ENCODE measurements around the gene UBE2G1. TPM values are rescaled to one million over a fixed set of nuclear protein-coding genes. Genes with fewer than 3 reads are reported as not detected.

UBE2G1 gene
- total and polyA plus RNA-seq, 9 of the 15 experiments (the other 6 are each of a cell fraction or from before 2014, with no cell fraction given) = 10.1 to 65.9 (median 29.7) TPM

- Histone ChIP-seq H3K9me1 (ENCODE audit: control insufficient read depth, insufficient read depth, low read length) (peaks cover 2% of the 10 kb centered on the region), H3K4me1 (replicated peaks in 1 of 2; ENCODE audit: control insufficient read depth in 2 of 2, insufficient read depth in 2 of 2, low read length in 2 of 2) (no peaks in the 10 kb centered on the region), H3K9me3 (replicated peaks; ENCODE audit: control insufficient read depth, insufficient read depth, low read depth, low read length) (no peaks in the 10 kb centered on the region), H3K27ac (ENCODE audit: extremely low read depth, low read depth, low read length) (no peak overlapping the region), H3K4me3 (no peak overlapping the region), H3K36me3 (ENCODE audit: control insufficient read depth, insufficient read depth, low read length) (peaks cover 64% of the 10 kb centered on the region), H3K9ac (ENCODE audit: insufficient read depth in 1 of 2, low read depth in 2 of 2, low read length in 2 of 2) (no peak overlapping the region), H3K27me3 (ENCODE audit: control insufficient read depth in 2 of 2, insufficient read depth in 2 of 2, low read length in 2 of 2) (no peaks in the 10 kb centered on the region), H2AFZ (ENCODE audit: low read depth, low read length) (no peak overlapping the region), H3K79me2 (ENCODE audit: control insufficient read depth, insufficient read depth, low read length) (no peaks in the 10 kb centered on the region), H3K4me2 (ENCODE audit: insufficient read depth, low read length) (no peak overlapping the region), H4K20me1 (replicated peaks; ENCODE audit: control insufficient read depth, insufficient read depth, low read length) (no peaks in the 10 kb centered on the region)
- 52% methylated on average over 3 of the region's 3 CpGs for WGBS (ENCODE audit: insufficient coverage, low coverage, missing lambda C conversion rate)
- FAIRE-seq = no peak
- DNase-seq (ENCODE audit: extremely low read depth in 1 of 4, low spot score in 3 of 4) = no peak
- no peak for TF ChIP-seq POLR2A (conservative IDR thresholded peaks at IDR 0.05)
- no peak for TF ChIP-seq KLF6 (CRISPR knock-in tag; IDR thresholded peaks at IDR 0.05; ENCODE audit: borderline replicate concordance)
- CTCF ChIA-PET (ENCODE audit: low intra/inter-chr PET ratio) = no interaction called here
- ATAC-seq = no peak
- POLR2A ChIA-PET = interaction anchor here (0.6 kb wide), 1 partner anchor 847 kb away, joined by 3 read pairs; no protein-coding TSS in a partner anchor
- intact Hi-C loops (cut with micrococcal nuclease) (no loop called here), in situ Hi-C loops (cut with MboI) (no loop called here)
- BruUV-seq (replicated peaks) = no TSS peak
Observed at GRCh38 chr17:4236456-4236855, 130.0 kb downstream of the UBE2G1 start.

GRCh38 chr17:4235372-4236279 is 130.8 kb downstream of the UBE2G1 start:
- FAIRE-seq (no peak), ATAC-seq (no peak), DNase-seq (ENCODE audit: extremely low read depth in 1 of 4, low spot score in 3 of 4) (no peak)
- no TSS peak for BruUV-seq (replicated peaks)
- Histone ChIP-seq H3K4me2 (ENCODE audit: insufficient read depth, low read length) (no peak overlapping the region), H2AFZ (ENCODE audit: low read depth, low read length) (no peak overlapping the region), H3K4me3 (no peak overlapping the region), H3K9ac (ENCODE audit: insufficient read depth in 1 of 2, low read depth in 2 of 2, low read length in 2 of 2) (no peak overlapping the region), H3K4me1 (replicated peaks in 1 of 2; ENCODE audit: control insufficient read depth in 2 of 2, insufficient read depth in 2 of 2, low read length in 2 of 2) (no peaks in the 10 kb centered on the region), H3K9me1 (ENCODE audit: control insufficient read depth, insufficient read depth, low read length) (peaks cover 2% of the 10 kb centered on the region), H3K79me2 (ENCODE audit: control insufficient read depth, insufficient read depth, low read length) (no peaks in the 10 kb centered on the region), H4K20me1 (replicated peaks; ENCODE audit: control insufficient read depth, insufficient read depth, low read length) (no peaks in the 10 kb centered on the region), H3K36me3 (ENCODE audit: control insufficient read depth, insufficient read depth, low read length) (peaks cover 67% of the 10 kb centered on the region), H3K27ac (ENCODE audit: extremely low read depth, low read depth, low read length) (no peak overlapping the region), H3K9me3 (replicated peaks; ENCODE audit: control insufficient read depth, insufficient read depth, low read depth, low read length) (no peaks in the 10 kb centered on the region), H3K27me3 (ENCODE audit: control insufficient read depth in 2 of 2, insufficient read depth in 2 of 2, low read length in 2 of 2) (no peaks in the 10 kb centered on the region)
- 94% methylated on average over 8 of the region's 8 CpGs for WGBS (ENCODE audit: insufficient coverage, low coverage, missing lambda C conversion rate)
- POLR2A ChIA-PET = no interaction called here
- intact Hi-C loops (cut with micrococcal nuclease) (no loop called here), in situ Hi-C loops (cut with MboI) (no loop called here)
- CTCF ChIA-PET (ENCODE audit: low intra/inter-chr PET ratio) = no interaction called here
- TF ChIP-seq ZNF57 (CRISPR knock-in tag; IDR thresholded peaks at IDR 0.05) = no peak
- no peak for TF ChIP-seq ZBTB43 (CRISPR knock-in tag; IDR thresholded peaks at IDR 0.05)
- TF ChIP-seq SFPQ (IDR thresholded peaks at IDR 0.05; ENCODE audit: low read depth, low read length) = no peak
- no peak for TF ChIP-seq ZNF311 (CRISPR knock-in tag; IDR thresholded peaks at IDR 0.05)
- TF ChIP-seq ZNF79 (CRISPR knock-in tag; IDR thresholded peaks at IDR 0.05; ENCODE audit: low read depth) = no peak
- TF ChIP-seq ARID1B (IDR thresholded peaks at IDR 0.05) = no peak
- TF ChIP-seq LARP7 (IDR thresholded peaks at IDR 0.05) = no peak
- TF ChIP-seq ZNF316 (IDR thresholded peaks at IDR 0.05) = no peak
- no peak for TF ChIP-seq FOXM1 (IDR thresholded peaks at IDR 0.05; ENCODE audit: low read depth)
- TF ChIP-seq FOXM1 (CRISPR knock-in tag; IDR thresholded peaks at IDR 0.05; ENCODE audit: low read depth) = no peak
- no peak for TF ChIP-seq ZSCAN32 (CRISPR knock-in tag; IDR thresholded peaks at IDR 0.05)
- TF ChIP-seq ZNF347 (CRISPR knock-in tag; IDR thresholded peaks at IDR 0.05; ENCODE audit: low read depth) = no peak
- no peak for TF ChIP-seq POLR2A (conservative IDR thresholded peaks at IDR 0.05)

All from K562 (cell line).